HG03558 (cell line): ENCODE measurements around the gene DRC3.

Experiments used
- ATAC-seq: cut with Tn5 transposase; IDR thresholded peaks from one replicate; pipeline ENCODE4 v1.9.1; 2021; ENCODE audit warnings: moderate number of reproducible peaks; ENCODE audit not compliant: unreplicated experiment; ENCODE audit errors: extremely low read depth

Gene DRC3

GRCh38 chr17:18014006-18014405 is 41.3 kb downstream of the DRC3 start:
- no peak for ATAC-seq

- ATAC-seq: no peak
Measured at GRCh38 chr17:18015593-18015992, 42.9 kb downstream of the DRC3 start.

- ATAC-seq: no peak
Measured at GRCh38 chr17:18016426-18016825, 43.8 kb downstream of the DRC3 start.

- ATAC-seq: no peak
Measured at GRCh38 chr17:18017958-18018357, 45.3 kb downstream of the DRC3 start.

GRCh38 chr17:18018411-18018921 is 45.8 kb downstream of the DRC3 start:
- ATAC-seq: no peak

GRCh38 chr17:18019838-18020154 is 47.1 kb downstream of the DRC3 start:
- ATAC-seq: no peak

GRCh38 chr17:18020971-18021370 is 48.3 kb downstream of the DRC3 start:
- ATAC-seq: no peak

- ATAC-seq: no peak
Measured at GRCh38 chr17:18021372-18021771, 48.7 kb downstream of the DRC3 start.

- ATAC-seq: no peak
Measured at GRCh38 chr17:18025241-18025944, 52.7 kb downstream of the DRC3 start.

- no peak for ATAC-seq
Measured at GRCh38 chr17:18025945-18026776, 53.5 kb downstream of the DRC3 start.

GRCh38 chr17:18027280-18027679 is 54.6 kb downstream of the DRC3 start:
- no peak for ATAC-seq

GRCh38 chr17:18028114-18028951 is 55.7 kb downstream of the DRC3 start:
- no peak for ATAC-seq

GRCh38 chr17:18028952-18029540 is 56.4 kb downstream of the DRC3 start:
- ATAC-seq: no peak

GRCh38 chr17:18031955-18032354 is 59.3 kb downstream of the DRC3 start:
- ATAC-seq: no peak

- ATAC-seq: no peak
Measured at GRCh38 chr17:18033442-18034099, 60.9 kb downstream of the DRC3 start.

- ATAC-seq: no peak
Measured at GRCh38 chr17:18035704-18036103, 63.0 kb downstream of the DRC3 start.

- no peak for ATAC-seq
Measured at GRCh38 chr17:18037486-18037885, 64.8 kb downstream of the DRC3 start.

GRCh38 chr17:18038149-18038850 is 65.6 kb downstream of the DRC3 start:
- ATAC-seq: no peak

- peak; percentile 58 for ATAC-seq
Measured at GRCh38 chr17:18038861-18039534, 66.3 kb downstream of the DRC3 start, which contains the start of the genes ATPAF2 and GID4. TSS of gene ATPAF2 (minus strand) at chr17:18039168. CDS start at chr17:18039013, 155 bp downstream. TSS of gene GID4 (plus strand) at chr17:18039408. CDS start at chr17:18039465, 57 bp downstream.
